ENCODE results near the gene GOLGA3.
"Not testable (repeated sequence)": the region's sequence is repeated elsewhere in the genome, so short reads cannot be mapped to it uniquely, and the experiment has no call there.

The GOLGA3 gene

DNA sequence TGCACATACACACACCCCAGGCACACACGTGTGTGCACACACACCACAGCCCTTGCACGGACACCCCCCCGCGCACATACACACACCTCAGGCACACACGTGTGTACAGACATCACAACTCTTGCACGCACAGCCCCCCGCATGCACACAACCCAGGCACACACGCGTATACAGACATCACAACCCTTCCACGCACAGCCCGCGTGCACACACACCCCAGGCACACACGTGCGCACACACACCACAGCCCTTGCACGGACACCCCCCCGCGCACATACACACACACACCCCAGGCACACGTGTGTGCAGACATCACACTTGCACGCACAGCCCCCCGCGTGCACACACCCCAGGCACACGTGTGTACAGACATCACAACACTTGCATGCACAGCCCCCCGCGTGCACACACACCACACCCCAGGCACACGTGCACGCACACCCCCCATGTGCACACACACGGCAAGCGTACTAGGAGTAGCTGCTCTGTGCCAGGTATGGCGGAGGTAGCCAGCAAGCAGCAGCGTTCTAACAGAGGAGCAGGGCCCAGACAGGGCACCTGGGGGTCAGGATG lies 48.8 kb downstream of the GOLGA3 start:
- in situ Hi-C loops (cut with HindIII; ENCODE audit: low sequenced_read_pairs): no loop called here

DNA sequence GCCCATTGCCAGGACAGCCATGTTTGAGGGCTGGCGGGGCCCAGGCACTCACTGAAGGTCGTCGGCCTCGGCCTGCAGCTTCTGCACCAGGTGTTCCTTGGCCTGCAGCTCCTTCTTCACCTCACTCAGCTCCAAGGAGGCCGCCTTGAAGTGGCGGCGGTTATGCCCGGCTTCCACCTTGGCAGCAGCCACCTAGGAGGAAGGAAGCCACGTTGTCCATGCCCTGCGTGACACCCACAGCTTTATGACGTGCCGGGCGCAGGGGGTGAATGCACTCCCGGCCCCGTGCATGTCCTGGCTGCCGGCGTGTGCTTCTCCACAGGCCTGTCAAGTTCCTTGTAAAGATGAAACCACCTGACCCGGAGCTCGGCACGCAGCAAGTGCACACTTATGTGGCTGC lies 51.1 kb downstream of the GOLGA3 start:
- in situ Hi-C loops (cut with HindIII; ENCODE audit: low sequenced_read_pairs): no loop called here

DNA sequence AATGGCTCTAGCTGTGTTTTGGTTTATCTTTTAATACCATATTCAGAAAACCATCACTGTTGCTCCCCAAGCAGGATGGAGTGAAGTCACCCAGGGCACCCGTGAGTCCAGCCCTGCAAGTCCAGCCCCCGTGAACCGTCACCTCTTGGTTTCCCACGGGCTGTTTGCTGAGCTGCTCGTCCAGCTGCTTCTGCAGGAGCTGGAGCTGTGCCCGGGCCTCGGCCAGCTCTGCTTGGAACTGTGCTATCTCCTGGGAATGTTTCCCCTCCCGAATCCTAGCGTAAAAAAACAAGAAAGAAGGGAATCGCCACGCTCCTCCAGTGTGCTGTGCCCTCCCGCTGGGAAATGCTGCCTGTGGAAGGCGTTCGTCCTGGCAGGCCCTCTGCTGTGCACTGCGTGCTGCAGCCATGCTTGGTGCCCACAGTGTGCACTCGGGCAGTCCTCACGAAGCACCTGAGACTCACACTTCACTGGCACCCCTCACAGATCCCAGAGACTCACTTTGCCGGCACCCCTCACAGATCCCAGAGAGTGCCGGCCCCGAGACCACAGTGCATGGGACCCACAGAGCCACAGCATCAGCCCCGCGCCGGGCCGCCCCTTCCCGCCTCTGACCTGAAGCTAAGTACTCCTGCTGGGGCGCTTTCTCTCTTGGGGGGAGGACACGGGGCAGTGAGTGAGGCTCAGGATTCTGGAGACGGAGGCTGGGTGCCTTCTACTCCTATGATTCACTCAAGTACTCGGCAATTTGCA lies 51.7 kb downstream of the GOLGA3 start:
- in situ Hi-C loops (cut with HindIII; ENCODE audit: low sequenced_read_pairs): no loop called here

DNA sequence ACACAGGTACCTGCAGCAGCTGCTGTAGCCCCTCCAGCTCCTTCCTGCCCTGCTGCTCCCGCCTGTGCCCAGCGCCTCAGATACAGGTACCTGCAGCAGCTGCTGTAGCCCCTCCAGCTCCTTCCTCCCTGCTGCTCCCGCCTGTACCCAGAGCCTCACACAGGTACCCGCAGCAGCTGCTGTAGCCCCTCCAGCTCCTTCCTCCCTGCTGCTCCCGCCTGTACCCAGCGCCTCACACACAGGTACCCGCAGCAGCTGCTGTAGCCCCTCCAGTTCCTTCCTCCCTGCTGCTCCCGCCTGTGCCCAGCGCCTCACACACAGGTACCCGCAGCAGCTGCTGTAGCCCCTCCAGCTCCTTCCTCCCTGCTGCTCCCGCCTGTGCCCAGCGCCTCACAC lies 52.4 kb downstream of the GOLGA3 start:
- in situ Hi-C loops (cut with HindIII; ENCODE audit: low sequenced_read_pairs): not testable (repeated sequence)

DNA sequence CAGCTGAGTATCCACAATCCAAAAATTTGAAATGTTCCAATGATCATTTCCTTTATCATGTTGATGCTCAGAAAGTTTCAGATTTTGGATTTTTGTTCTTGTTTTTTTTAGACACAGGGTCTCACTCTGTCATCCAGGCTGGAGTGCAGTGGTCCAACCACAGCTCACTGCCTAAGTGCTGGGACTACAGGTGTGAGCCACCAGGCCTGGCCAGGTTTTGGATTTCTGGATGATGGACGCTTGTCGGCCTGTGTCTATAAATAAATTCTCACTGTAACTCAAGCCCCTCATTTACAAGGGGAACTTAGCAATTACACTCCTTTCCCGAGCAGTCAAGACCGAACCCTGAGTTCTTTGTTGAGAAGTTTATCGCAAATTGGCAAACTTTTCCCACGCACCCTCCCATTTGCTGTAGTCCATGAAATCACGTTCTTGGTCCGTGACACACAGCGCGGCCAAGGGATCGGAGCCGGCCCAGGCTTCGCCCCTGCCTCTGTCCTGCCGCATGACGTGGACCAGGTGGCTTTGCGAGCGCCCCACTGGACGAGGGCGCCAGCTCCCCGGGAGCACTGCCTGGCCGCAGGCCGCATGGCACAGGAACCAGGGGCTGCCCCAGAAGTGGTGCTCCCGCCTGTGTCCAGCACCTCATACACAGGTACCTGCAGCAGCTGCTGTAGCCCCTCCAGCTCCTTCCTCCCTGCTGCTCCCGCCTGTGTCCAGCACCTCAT lies 53.0 kb downstream of the GOLGA3 start:
- in situ Hi-C loops (cut with HindIII; ENCODE audit: low sequenced_read_pairs): no loop called here

DNA sequence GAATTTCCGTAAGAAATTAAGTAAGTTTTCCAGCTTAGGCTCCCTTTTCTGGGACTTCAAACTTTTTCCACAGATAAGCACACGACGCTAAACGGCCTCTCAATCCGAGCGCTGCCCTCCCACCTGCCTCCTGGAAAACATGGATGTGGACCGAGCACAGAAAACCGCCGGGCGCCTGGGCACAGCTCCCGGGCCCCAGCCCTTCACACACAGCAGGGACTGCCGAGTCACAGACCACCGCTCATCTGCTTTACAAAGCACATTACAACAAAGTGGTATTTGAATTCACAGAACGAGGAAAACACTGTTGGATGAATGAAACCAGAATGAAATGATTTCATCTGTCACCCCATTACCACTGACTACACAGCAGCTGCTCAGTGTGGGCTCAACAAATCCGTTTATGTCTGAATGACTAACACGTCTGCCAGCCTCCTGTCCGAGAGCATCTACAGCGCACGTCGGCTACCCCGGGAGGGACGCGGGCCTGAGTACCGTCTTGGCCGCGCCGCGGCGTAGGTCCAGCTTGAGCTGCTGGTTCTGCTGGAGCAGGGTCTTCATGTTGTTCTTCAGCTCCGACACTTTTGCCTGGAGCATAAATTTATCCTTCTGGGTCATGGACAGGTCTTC lies 53.9 kb downstream of the GOLGA3 start:
- in situ Hi-C loops (cut with HindIII; ENCODE audit: low sequenced_read_pairs): no loop called here

DNA sequence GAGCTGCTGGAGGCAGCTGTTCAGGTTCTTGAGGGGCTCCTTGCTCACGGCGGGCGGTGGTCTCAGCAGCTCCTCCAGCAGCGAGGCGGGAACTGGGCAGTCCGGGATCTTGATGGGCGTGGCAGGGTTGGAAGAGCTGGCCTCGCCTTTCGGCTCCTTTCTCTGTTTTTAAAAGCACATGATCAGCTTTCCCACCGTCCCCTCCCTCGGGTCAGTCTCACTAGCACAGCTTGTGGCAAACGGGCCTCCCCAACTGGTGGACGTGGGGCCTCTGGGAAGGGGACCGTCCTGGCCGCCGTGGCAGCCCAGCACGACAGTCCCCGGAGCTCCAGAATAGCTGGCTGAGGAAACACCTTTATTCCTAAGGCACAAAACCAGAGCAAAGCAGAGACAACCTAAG lies 54.5 kb downstream of the GOLGA3 start:
- in situ Hi-C loops (cut with HindIII; ENCODE audit: low sequenced_read_pairs): no loop called here

DNA sequence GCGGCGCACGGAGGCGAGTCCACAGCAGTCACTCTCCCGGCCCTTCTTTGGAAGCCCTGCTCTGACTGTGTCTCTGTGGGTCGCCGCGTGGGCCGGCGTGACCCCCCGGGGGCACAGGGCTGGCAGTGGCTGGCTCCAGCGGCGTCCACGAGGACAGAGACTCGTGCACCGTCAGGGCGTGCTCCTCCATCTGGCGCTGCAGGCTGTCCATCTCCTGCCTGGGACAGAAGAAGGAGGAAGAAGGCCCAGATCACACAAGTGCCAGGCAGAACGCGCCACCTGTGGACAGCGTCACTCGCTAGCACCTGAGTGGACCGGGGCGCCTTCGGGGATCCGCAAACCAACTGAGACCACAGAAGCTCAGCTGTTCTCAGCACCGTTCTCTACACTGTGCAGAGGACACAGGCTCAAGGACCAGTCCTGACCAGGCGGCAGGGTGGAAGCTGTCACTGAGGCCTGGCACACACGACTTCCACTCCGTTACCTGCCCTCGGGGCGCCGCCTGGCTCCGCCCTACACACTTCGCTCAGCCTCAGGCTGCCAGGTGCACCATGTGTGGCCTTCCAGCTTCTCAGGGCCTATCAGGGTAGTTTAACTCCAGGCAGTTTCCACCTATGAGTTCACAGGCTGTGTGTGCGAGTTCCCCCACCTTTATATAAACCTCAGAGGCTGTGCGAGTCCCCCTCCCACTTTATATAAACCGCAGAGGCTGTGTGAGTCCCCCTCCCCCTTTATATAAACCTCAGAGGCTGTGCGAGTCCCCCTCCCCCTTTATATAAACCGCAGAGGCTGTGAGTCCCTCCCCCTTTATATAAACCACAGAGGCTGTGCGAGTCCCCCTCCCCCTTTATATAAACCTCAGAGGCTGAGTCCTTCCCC lies 55.4 kb downstream of the GOLGA3 start:
- in situ Hi-C loops (cut with HindIII; ENCODE audit: low sequenced_read_pairs): no loop called here

DNA sequence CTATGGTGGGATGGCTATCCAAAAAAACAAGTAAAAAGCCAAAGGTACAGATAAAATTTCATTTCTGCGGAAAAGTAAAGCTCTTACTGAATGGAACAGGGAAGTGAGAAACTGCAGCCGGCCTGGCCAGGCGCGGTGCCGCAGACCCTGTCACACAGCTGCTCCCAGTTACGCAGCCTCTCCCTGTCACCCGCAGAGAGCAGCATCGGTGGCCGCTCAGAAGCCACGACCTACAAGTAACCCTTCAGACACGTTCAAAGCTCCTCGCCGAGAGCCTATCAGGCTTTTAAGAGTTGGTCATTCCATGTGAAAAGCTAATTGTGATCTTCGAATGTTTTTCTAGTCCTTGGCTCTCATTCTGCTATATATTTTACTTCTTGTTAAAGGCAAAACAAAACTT lies 56.1 kb downstream of the GOLGA3 start:
- in situ Hi-C loops (cut with HindIII; ENCODE audit: low sequenced_read_pairs): no loop called here

DNA sequence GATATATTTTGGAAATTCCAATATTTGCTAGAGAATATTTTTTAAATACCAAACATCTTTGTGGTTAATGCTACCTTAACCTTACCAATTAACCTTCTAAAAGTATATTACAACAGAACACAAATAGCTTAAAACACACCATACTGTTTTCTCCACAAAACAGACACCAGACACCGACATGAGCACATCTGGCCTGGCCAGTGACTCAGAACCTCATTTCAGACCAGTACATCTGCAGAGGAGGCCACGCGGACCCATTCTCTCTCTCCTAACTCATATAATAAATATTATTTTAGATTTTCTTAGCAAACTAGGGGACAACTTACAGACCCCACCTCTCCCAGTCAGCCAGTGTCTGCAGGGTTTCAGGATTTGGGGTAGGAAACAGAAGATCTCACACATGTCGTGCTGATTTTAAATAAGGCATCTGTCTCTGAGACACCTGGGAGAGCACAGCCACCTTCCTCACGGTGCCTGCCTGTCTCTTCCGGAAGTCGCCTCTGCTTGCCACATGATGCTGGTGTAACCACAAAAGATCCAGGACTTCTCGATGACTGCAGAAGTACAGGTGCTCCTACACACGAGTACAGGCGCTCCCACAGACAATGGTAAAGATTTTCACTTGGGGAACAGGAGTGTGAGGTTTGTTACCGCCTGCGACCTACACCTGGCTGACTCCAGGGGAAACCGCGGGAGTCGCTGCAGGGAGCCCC lies 57.4 kb downstream of the GOLGA3 start:
- in situ Hi-C loops (cut with HindIII; ENCODE audit: low sequenced_read_pairs): no loop called here

DNA sequence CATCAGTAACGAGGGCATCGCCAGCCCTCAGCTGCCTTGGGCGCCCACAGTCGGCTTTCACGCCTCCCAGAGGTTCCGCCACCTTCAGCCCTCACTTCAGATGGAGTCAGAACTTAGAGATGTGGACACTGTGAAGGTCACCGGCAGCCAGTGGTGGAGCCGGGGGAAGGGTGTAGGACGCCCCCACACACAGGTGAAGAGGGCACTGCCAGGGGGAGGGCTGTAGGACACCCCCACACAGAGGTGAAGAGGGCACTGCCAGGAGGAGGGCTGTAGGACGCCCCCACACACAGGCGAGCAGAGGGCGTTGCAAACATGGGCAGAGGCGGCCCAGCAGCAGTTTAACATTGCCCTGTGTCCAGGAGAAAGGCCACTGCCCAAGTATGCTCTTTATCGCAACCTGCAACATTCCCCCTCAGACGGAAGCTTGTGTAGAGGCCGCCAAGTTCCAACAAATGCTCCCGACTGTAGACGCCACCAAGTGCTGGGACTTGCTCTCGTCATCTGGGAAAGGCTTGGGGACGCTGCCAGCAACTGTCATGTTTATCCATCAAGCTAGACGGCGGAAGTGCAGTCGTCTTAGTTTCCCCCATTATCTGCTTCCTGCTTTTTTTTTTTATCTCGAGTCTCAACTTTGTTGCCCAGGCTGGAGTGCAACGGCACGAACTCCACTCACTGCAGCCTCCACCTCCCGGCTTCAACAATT lies 62.1 kb downstream of the GOLGA3 start:
- in situ Hi-C loops (cut with HindIII; ENCODE audit: low sequenced_read_pairs): no loop called here

DNA sequence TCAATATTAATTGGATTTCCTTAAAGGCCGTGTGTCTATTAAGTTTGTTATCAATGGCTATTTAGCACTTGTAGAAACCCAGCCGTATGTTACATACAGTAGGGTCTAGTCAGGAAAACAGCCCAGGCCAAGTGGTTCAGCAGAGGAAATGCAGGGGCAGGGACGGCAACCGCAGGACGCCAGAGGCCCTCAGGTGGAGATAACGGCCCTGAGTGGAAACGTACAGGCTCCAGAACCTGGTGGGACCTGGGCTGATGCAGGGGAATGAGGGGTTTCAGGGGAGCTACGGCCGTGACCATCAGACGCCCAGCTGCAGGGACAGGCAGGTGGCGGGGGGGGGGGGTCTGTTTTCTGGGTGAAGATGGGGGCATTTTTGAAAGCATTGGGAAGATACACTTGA lies 63.3 kb downstream of the GOLGA3 start:
- in situ Hi-C loops (cut with HindIII; ENCODE audit: low sequenced_read_pairs): no loop called here

DNA sequence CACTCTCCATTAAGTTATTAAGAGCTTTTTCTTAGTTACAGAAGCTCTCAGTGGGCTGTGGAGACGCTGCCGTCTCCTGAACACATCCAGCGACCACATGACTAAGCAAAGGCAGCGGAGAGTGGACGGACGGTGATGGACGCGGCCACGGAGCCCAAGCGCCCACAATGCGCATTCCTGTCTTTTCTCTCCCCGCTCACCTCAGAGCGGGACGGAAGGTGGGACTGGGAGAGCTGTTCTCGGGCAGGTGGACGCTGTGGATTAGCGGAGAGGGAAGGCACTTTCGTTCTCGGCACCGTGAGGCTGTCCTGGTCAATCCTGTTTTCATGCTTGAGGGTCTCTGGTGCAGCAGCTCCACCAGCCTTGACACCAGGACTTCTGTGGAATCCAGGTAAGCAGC lies 64.4 kb downstream of the GOLGA3 start:
- in situ Hi-C loops (cut with HindIII; ENCODE audit: low sequenced_read_pairs): no loop called here

DNA sequence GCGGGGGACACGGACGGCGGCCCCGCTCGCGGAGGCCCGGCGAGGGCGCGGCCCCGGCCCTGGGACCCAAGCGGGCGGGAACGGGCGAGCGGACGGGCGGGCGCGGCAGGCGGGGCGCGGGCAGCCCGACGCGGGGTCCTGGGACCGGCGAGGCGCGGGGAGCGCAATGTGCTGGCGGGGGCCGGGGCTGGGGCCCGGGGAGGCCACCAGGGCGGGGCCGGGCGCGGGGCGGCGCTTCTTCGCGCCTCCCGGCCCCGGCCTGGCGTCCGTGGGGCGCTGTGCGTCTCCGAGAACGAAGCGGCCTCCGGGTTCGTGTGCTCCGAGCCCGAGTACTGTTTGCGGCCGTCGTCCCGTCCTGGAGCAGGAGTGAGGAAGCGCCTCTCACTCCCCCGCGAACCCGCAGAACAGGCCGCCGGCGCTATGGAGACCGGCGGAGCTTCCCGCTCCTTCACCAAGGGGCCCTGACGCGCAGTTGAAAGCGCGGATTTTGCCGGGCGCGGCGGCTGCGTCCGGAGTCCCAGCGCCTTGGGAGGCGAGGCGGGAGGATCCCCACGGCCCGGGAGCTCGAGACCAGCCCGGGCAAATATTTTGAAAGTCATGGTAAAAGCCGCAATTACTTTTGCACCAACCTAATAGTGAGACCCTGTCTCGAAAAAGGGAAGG lies 66.6 kb downstream of the GOLGA3 start:
- in situ Hi-C loops (cut with HindIII; ENCODE audit: low sequenced_read_pairs): no loop called here

DNA sequence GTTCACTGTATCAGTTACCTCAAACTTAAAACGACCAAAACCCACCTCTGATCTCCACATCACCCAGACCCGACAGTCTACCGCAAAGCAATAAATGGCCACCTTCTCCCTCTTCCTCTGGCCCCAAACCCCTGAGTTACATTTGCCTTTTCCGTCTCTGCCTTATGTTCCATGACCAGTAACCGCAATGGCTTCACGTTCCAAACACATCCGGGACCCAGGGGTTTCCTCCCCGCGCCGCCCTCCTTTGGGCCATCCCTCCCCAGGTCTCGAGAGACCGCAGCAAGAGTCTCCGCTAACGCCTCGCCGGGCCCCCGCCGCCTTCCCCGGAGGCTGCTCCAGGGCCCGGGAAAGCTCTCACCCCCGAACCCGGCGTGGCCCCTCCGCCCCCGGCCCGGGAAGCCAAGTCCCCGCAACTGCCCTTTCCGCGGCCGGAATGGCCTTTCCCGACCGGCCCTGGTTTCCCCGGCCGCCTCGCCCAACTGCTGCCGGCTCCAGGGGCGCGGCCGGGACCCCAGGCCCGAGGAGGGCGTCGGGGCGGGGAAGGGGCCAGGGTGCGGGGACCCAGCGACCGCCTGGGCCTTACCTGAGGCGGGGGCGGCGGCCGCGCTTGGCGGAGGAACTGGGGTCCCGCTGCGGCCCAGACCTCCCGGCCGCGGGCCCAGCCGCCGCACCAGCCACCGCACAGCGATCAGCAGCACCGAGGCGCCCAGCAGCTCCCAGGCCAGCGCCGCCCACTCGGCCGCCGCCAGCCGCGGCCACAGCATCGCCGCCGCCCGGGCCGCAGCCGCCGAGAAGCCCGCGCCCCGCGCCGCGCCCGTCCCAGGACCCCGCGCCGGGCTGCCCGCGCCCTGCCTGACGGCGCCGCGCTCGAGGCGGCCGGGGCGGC lies 67.4 kb downstream of the GOLGA3 start, which contains the start of gene ANKLE2:
Gene ANKLE2, minus strand, starts transcription at position 801 of the 889 bp plus-strand sequence. Its CDS starts 34 bp downstream, at position 767.
- in situ Hi-C loops (cut with HindIII; ENCODE audit: low sequenced_read_pairs): no loop called here

DNA sequence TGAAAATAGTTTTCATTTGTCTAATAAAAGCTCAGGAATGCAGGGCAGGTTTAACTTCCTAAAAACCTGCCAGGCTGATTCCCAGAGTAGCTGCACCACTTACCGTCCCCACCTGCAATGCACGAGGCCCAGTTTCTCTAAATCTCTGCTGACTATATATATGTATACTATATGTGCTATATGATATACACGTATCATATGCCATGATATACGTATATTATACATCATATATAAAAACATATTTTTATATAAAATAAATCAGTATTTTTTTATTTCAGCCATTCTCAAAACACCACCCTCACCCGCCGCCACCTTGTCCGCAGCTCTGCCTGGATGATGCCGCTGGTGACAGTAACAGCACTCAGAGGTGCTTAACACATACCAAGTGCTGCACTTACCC lies 69.3 kb downstream of the GOLGA3 start:
- in situ Hi-C loops (cut with HindIII; ENCODE audit: low sequenced_read_pairs): no loop called here

DNA sequence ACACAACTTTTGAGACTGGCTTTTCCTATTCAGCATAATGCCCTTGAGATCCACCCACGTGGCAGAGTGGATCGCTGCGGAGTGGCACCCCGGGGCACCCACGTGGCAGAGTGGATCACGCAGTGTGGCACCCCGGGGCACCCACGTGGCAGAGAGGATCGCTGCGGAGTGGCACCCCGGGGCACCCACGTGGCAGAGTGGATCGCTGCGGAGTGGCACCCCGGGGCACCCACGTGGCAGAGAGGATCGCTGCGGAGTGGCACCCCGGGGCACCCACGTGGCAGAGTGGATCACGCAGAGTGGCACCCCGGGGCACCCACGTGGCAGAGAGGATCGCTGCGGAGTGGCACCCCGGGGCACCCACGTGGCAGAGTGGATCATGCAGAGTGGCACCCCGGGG lies 69.8 kb downstream of the GOLGA3 start:
- in situ Hi-C loops (cut with HindIII; ENCODE audit: low sequenced_read_pairs): not testable (repeated sequence)
